Hematopoietic multipotent progenitor cell treated with erythropoietin and hydrocortisone succinate and interleukin-3 and kit ligand, for 8 days (in vitro differentiated cells): ENCODE results near the gene PLXNC1.

Experiments
- DNase-seq: peaks from one replicate; pipeline ENCODE4 v3.0.0-alpha.2; 2015

PLXNC1 gene

GRCh38 chr12:94266796-94267536 is 118.6 kb downstream of the PLXNC1 start:
- no peak for DNase-seq

- DNase-seq = no peak
Measured at GRCh38 chr12:94267537-94267872, 119.1 kb downstream of the PLXNC1 start.

- no peak for DNase-seq
Measured at GRCh38 chr12:94267921-94268471, 119.6 kb downstream of the PLXNC1 start.

- DNase-seq = no peak
Measured at GRCh38 chr12:94269316-94269999, 121.1 kb downstream of the PLXNC1 start.

GRCh38 chr12:94271351-94271750 is 123.0 kb downstream of the PLXNC1 start:
- no peak for DNase-seq

- no peak for DNase-seq
Measured at GRCh38 chr12:94272280-94272679, 123.9 kb downstream of the PLXNC1 start.

GRCh38 chr12:94273272-94273671 is 124.9 kb downstream of the PLXNC1 start:
- DNase-seq = no peak

GRCh38 chr12:94276725-94277124 is 128.3 kb downstream of the PLXNC1 start:
- DNase-seq = no peak

- no peak for DNase-seq
Measured at GRCh38 chr12:94277426-94278000, 129.1 kb downstream of the PLXNC1 start.

- DNase-seq = no peak
Measured at GRCh38 chr12:94280063-94280462, 131.7 kb downstream of the PLXNC1 start.

- DNase-seq = no peak
Measured at GRCh38 chr12:94282675-94283074, 134.3 kb downstream of the PLXNC1 start.

GRCh38 chr12:94284046-94284445 is 135.7 kb downstream of the PLXNC1 start:
- DNase-seq = no peak

GRCh38 chr12:94284859-94285258 is 136.5 kb downstream of the PLXNC1 start:
- DNase-seq = peak; percentile 9

GRCh38 chr12:94285943-94286582 is 137.7 kb downstream of the PLXNC1 start:
- DNase-seq = no peak

- no peak for DNase-seq
Measured at GRCh38 chr12:94286583-94287244, 138.3 kb downstream of the PLXNC1 start.

- DNase-seq = no peak
Measured at GRCh38 chr12:94287245-94287628, 138.9 kb downstream of the PLXNC1 start.

GRCh38 chr12:94289461-94290312 is 141.3 kb downstream of the PLXNC1 start:
- peak; percentile 82 for DNase-seq

- no peak for DNase-seq
Measured at GRCh38 chr12:94290353-94290752, 142.0 kb downstream of the PLXNC1 start.

- no peak for DNase-seq
Measured at GRCh38 chr12:94297096-94297699, 148.8 kb downstream of the PLXNC1 start.

- DNase-seq = no peak
Measured at GRCh38 chr12:94297876-94298505, 149.6 kb downstream of the PLXNC1 start.

GRCh38 chr12:94299846-94300245 is 151.5 kb downstream of the PLXNC1 start:
- no peak for DNase-seq
